ENCODE measurements around the gene MGAT4B. TPM values are rescaled to one million over a fixed set of nuclear protein-coding genes. Genes with fewer than 3 reads are reported as not detected.

Gene MGAT4B
- total RNA-seq, 2 donors from 2014 or later: 165 to 177 TPM

DNA sequence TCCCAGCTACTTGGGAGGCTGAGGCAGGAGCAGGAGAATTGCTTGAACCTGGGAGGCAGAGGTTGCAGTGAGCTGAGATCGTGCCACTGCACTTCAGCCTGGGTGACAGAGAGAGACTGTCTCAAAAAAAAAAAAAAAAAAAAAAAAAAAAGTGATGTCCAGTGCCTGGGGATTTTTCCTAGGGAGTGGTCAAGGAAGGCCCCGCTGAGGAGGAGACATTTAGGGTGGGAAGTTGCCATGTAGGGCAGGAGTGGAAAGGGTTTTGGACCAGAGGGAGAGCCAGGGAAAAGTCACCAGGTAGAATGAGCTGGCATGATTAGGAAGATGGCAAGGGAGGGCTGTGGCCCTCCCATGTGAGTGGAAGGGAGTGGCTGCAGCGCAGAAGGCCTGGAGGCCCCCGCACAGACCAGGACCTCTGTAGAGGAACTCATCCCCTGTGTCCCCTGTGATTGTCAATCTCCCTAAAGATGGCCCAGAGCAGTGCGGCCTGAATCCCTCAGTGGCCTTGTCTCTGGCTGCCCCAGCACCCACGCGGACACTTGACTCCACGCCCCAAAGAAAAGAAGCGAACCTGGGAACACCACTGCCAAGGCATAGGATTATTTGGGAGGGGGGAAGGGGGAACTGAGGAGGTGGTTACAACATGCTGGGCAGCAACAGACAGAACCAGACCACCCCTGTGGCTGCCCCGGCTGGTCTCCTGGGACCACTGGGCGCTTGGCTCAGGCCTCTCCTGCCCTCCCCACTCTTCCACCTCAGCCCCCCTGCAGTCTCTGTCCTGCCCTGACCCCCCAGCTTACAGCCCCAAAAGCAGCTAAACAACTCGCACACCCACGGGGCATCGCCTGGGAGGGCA, 11.5 kb upstream of the MGAT4B start:
- Mint-ChIP-seq H3K9me3 (no peaks in the 10 kb centered on the region), H3K4me1 (peaks cover 29% of the 10 kb centered on the region), H3K4me3 (peak overlapping the region; percentile 48), H3K27ac (peak overlapping the region; percentile 92), H3K27me3 (ENCODE audit: insufficient read depth) (peaks cover 4% of the 10 kb centered on the region), H3K36me3 (ENCODE audit: low read depth) (peaks cover 26% of the 10 kb centered on the region)
- Histone ChIP-seq H3K36me3 (ENCODE audit: control insufficient read depth, insufficient read depth, low read length) (peaks cover 23% of the 10 kb centered on the region), H3K9ac (ENCODE audit: extremely low read depth, low read length, poor library complexity, severe bottlenecking) (no peak overlapping the region), H3K4me1 (ENCODE audit: control insufficient read depth, insufficient read depth, low read length) (peaks cover 22% of the 10 kb centered on the region), H3K9me3 (ENCODE audit: control insufficient read depth, low read length) (no peaks in the 10 kb centered on the region), H3K4me3 (ENCODE audit: low read length) (no peak overlapping the region), H3K27me3 (ENCODE audit: control insufficient read depth, insufficient read depth, low read length, poor library complexity, severe bottlenecking) (no peaks in the 10 kb centered on the region), H3K27ac (ENCODE audit: low read depth, low read length) (no peak overlapping the region)
- TF ChIP-seq, protein P1, sequence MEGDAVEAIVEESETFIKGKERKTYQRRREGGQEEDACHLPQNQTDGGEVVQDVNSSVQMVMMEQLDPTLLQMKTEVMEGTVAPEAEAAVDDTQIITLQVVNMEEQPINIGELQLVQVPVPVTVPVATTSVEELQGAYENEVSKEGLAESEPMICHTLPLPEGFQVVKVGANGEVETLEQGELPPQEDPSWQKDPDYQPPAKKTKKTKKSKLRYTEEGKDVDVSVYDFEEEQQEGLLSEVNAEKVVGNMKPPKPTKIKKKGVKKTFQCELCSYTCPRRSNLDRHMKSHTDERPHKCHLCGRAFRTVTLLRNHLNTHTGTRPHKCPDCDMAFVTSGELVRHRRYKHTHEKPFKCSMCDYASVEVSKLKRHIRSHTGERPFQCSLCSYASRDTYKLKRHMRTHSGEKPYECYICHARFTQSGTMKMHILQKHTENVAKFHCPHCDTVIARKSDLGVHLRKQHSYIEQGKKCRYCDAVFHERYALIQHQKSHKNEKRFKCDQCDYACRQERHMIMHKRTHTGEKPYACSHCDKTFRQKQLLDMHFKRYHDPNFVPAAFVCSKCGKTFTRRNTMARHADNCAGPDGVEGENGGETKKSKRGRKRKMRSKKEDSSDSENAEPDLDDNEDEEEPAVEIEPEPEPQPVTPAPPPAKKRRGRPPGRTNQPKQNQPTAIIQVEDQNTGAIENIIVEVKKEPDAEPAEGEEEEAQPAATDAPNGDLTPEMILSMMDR (conservative IDR thresholded peaks at IDR 0.05): no peak
- 82 to 83% methylated on average over 2 to 14 of the region's 14 CpGs for WGBS, 2 experiments (ENCODE audit: insufficient coverage in 1 of 2, insufficient read length in 1 of 2)
- no peak for DNase-seq

DNA sequence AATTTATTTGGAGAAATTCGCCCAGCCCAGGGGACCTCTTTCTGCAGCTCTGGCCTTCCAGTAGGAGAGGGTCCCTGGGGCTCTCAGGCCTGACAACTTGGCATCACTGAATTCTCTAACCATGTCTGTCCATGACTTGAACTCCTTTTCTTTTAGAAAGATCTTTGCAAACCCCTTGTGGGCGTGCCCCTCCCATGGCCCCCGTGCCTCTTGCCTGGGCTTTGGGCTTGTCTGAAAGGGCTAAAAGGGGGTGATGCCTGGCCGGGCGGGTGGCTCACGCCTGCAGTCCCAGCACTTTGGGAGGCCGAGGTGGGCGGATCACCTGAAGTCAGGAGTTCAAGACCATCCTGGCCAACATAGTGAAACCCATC, 10.8 kb upstream of the MGAT4B start:
- peaks cover 20% of the 10 kb centered on the region for H3K4me1 ChIP-seq (ENCODE audit: control insufficient read depth, insufficient read depth, low read length)
- TF ChIP-seq, protein P1 (conservative IDR thresholded peaks at IDR 0.05): no peak
- H3K36me3 Mint-ChIP-seq (ENCODE audit: low read depth): peaks cover 25% of the 10 kb centered on the region
- H3K9ac ChIP-seq (ENCODE audit: extremely low read depth, low read length, poor library complexity, severe bottlenecking): no peak overlapping the region
- H3K36me3 ChIP-seq (ENCODE audit: control insufficient read depth, insufficient read depth, low read length): peaks cover 29% of the 10 kb centered on the region
- no peak for DNase-seq
- peak overlapping the region; percentile 48 for H3K4me3 Mint-ChIP-seq
- H3K27ac ChIP-seq (ENCODE audit: low read depth, low read length): no peak overlapping the region
- H3K27ac Mint-ChIP-seq: no peak overlapping the region
- peaks cover 23% of the 10 kb centered on the region for H3K4me1 Mint-ChIP-seq
- H3K9me3 Mint-ChIP-seq: no peaks in the 10 kb centered on the region
- no peaks in the 10 kb centered on the region for H3K9me3 ChIP-seq (ENCODE audit: control insufficient read depth, low read length)
- WGBS, 2 experiments (ENCODE audit: insufficient coverage in 1 of 2, insufficient read length in 1 of 2): 88% methylated on average over 3 to 8 of the region's 8 CpGs
- H3K27me3 ChIP-seq (ENCODE audit: control insufficient read depth, insufficient read depth, low read length, poor library complexity, severe bottlenecking): no peaks in the 10 kb centered on the region
- H3K4me3 ChIP-seq (ENCODE audit: low read length): no peak overlapping the region
- peaks cover 4% of the 10 kb centered on the region for H3K27me3 Mint-ChIP-seq (ENCODE audit: insufficient read depth)

DNA sequence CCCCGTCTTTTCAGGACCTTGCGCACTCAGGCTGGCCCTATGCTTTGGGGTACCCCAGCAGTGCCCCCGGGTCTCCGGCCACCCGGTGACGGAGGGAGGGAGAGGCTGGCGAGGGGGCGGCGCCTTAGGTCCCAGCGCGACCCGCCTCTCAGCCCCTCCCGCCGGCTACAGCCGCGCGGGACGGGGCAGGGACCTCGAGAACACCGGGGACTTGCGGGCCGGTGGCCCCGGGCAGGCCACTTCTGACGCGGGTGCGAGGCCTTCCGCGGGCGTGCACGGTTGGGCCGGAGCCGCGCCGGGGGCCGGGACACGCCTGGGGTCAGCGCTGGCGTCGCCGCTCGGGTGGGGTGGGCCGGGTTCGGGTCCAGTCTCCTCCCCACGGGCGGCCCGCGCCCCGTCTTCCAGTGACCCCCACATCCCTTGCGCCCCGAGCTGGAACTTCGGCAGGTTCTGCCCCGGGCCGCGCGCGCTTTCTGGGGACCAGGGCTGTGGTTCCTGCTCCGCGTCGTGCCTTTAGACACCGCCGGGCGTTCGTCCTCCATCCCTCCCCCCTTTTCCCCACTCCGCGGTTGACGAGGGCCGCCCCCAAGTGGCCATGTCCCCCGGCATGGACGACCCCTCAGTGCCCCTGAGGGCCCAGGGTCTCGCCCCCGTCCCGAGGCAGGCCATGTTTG, 10.3 kb upstream of the MGAT4B start:
- Histone ChIP-seq H3K9me3 (ENCODE audit: control insufficient read depth, low read length) (no peaks in the 10 kb centered on the region), H3K27me3 (ENCODE audit: control insufficient read depth, insufficient read depth, low read length, poor library complexity, severe bottlenecking) (no peaks in the 10 kb centered on the region), H3K9ac (ENCODE audit: extremely low read depth, low read length, poor library complexity, severe bottlenecking) (no peak overlapping the region), H3K4me3 (ENCODE audit: low read length) (no peak overlapping the region), H3K27ac (ENCODE audit: low read depth, low read length) (no peak overlapping the region), H3K4me1 (ENCODE audit: control insufficient read depth, insufficient read depth, low read length) (peaks cover 16% of the 10 kb centered on the region), H3K36me3 (ENCODE audit: control insufficient read depth, insufficient read depth, low read length) (peaks cover 34% of the 10 kb centered on the region)
- DNase-seq: peak; percentile 70
- H3K9me3 Mint-ChIP-seq: no peaks in the 10 kb centered on the region
- peak overlapping the region; percentile 48 for H3K4me3 Mint-ChIP-seq
- H3K36me3 Mint-ChIP-seq (ENCODE audit: low read depth): peaks cover 28% of the 10 kb centered on the region
- no peak overlapping the region for H3K27ac Mint-ChIP-seq
- H3K27me3 Mint-ChIP-seq (ENCODE audit: insufficient read depth): peaks cover 4% of the 10 kb centered on the region
- TF ChIP-seq, protein P1 (conservative IDR thresholded peaks at IDR 0.05): no peak
- WGBS, 2 experiments (ENCODE audit: insufficient coverage in 1 of 2, insufficient read length in 1 of 2): 11 to 16% methylated on average over 16 to 72 of the region's 72 CpGs
- H3K4me1 Mint-ChIP-seq: peaks cover 18% of the 10 kb centered on the region
